Stimulated activated CD4-positive, alpha-beta T cell treated with anti-CD3 and anti-CD28 coated beads, Interleukin-12 subunit alpha, Interleukin-12 subunit beta, amount 100 ng/mL, for 48 hours (primary cell): ENCODE measurements around the gene NBPF12.
A peak's percentile ranks its signal among the peaks of the same experiment; 100 is the strongest.
"Not testable (repeated sequence)": the region's sequence is repeated elsewhere in the genome, so short reads cannot be mapped to it uniquely, and the experiment has no call there.

Experiments used
- DNase-seq, 3 donors: peaks; one replicate each; pipeline ENCODE4 v3.0.0-alpha.2; 2020; ENCODE audit warnings: low read depth in 2 of 3, low spot score in 1 of 3

NBPF12 gene

GRCh38 chr1:146938242-146938902, at the start of gene NBPF12:
NBPF12 (plus strand) TSS chr1:146938324; CDS start chr1:146960144, 21,820 bp downstream.
- DNase-seq = peak; percentile 56 to 80 (median 67)

- DNase-seq = not testable (repeated sequence)
Observed at GRCh38 chr1:146891355-146891754, 46.8 kb upstream of the NBPF12 start.

GRCh38 chr1:146892331-146892730, 45.8 kb upstream of the NBPF12 start:
- not testable (repeated sequence) for DNase-seq

GRCh38 chr1:146907565-146908261, 30.4 kb upstream of the NBPF12 start:
- not testable (repeated sequence) for DNase-seq

GRCh38 chr1:146912975-146913374, 25.1 kb upstream of the NBPF12 start:
- not testable (repeated sequence) for DNase-seq

- not testable (repeated sequence) for DNase-seq
Observed at GRCh38 chr1:146920811-146921210, 17.3 kb upstream of the NBPF12 start.

GRCh38 chr1:146922614-146923013, 15.5 kb upstream of the NBPF12 start:
- not testable (repeated sequence) for DNase-seq

GRCh38 chr1:146924106-146924505, 14.0 kb upstream of the NBPF12 start:
- not testable (repeated sequence) for DNase-seq

- DNase-seq = not testable (repeated sequence)
Observed at GRCh38 chr1:146926413-146926812, 11.7 kb upstream of the NBPF12 start.

- not testable (repeated sequence) for DNase-seq
Observed at GRCh38 chr1:146930225-146930624, 7.9 kb upstream of the NBPF12 start.

GRCh38 chr1:146934390-146935223, 3.5 kb upstream of the NBPF12 start:
- DNase-seq = not testable (repeated sequence)

- not testable (repeated sequence) for DNase-seq
Observed at GRCh38 chr1:146937462-146937861, 662 bp upstream of the NBPF12 start.

- DNase-seq = peak in 1 of 3 donors; percentile 7
Observed at GRCh38 chr1:146938927-146939786, 1.0 kb downstream of the NBPF12 start.

GRCh38 chr1:146940293-146940692, 2.2 kb downstream of the NBPF12 start:
- DNase-seq = not testable (repeated sequence)

- DNase-seq = not testable (repeated sequence)
Observed at GRCh38 chr1:146943342-146943886, 5.3 kb downstream of the NBPF12 start.

- not testable (repeated sequence) for DNase-seq
Observed at GRCh38 chr1:146948127-146948526, 10.0 kb downstream of the NBPF12 start.

GRCh38 chr1:146964340-146964739, 26.2 kb downstream of the NBPF12 start:
- DNase-seq = not testable (repeated sequence)

GRCh38 chr1:146966351-146966750, 28.2 kb downstream of the NBPF12 start:
- DNase-seq = not testable (repeated sequence)

GRCh38 chr1:146970656-146971055, 32.5 kb downstream of the NBPF12 start:
- DNase-seq = not testable (repeated sequence)

- not testable (repeated sequence) for DNase-seq
Observed at GRCh38 chr1:146972681-146973080, 34.6 kb downstream of the NBPF12 start.
